Renal cortex interstitium (tissue), 11 donors: ENCODE data around the gene SLC7A1. TPM values are rescaled to one million over a fixed set of nuclear protein-coding genes. Genes with fewer than 3 reads are reported as not detected.
A peak's percentile ranks its signal among the peaks of the same experiment; 100 is the strongest.

Experiments
- DNase-seq, 11 donors: peaks; one replicate each; pipeline ENCODE4 v3.0.0-alpha.2; 2013; ENCODE audit warnings: low read depth in 9 of 11, low spot score in 4 of 11; ENCODE audit errors: extremely low read depth in 1 of 11
- polyA plus RNA-seq, 3 donors: library from polyadenylated mRNA; unstranded; fragments of 120-200 nt; gene quantifications; one replicate each; pipeline ENCODE4 v1.2.1, GENCODE V29; 2013; ENCODE audit not compliant: insufficient read length in 3 of 3

Gene SLC7A1
- polyA plus RNA-seq, 3 donors, result 13.9 to 30.0 (median 14.8) TPM

GRCh38 chr13:29522044-29522685, 73.3 kb downstream of the SLC7A1 start:
- no peak for DNase-seq

DNA sequence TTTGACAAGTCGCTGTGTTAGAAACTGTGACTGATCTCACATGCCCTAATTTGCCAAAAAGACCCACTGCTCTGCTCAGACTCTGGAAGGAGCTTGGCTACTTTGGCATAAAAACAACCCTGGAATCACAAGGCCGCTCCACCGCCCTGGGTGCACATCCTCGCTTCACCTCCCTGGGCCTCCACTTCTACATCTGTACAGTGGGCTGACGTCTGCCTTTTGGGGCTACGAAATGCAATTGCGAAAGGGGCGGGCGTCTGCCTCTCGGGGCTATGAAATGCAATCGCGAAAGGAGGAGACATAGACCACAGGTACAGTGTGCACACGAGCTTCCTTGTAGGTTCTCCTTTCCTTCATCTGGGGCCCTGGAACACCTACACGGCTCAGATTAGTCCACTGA, 74.2 kb downstream of the SLC7A1 start:
- no peak for DNase-seq

- no peak for DNase-seq
These were observed 74.8 kb downstream of the SLC7A1 start for GRCh38 chr13:29520671-29521070.

DNA sequence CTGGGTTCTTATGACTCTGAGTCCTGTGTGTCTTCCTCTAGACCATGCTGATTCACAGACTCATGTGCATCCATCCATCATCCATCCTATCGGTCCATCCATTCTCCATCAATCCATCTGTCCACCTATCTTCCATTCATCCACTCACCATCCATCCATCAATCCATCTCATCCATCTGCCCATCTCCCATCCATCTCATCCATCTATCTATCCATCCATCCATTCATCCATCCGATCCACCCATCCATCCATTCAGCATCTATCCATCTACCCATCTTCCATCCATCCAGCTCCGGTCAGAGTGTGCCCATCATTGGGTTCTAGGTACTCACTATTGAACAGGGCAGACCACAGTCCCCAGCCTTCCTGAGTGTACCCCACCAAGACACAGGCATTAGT, 75.6 kb downstream of the SLC7A1 start:
- no peak for DNase-seq

- DNase-seq, result no peak
These were observed 78.6 kb downstream of the SLC7A1 start for GRCh38 chr13:29516880-29517279.

DNA sequence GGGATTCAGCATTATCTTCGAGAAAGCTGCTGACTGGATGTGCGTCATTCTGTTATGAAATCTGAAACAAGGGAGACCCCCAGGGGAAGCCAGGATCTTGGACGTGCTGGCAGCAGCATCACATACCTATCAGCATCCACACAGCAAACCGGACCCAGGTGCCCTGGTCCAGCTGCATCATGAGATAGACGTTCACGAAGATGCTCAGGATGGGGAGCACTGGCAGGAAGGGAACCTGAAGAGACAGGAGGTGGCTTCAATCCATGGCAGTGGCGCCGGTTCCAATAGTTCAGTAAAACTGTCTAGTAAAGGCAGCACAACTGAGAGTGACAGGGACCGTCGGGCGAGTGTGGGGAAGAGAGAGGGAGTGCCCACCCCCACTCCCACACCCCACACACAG, 79.5 kb downstream of the SLC7A1 start:
- no peak for DNase-seq

DNA sequence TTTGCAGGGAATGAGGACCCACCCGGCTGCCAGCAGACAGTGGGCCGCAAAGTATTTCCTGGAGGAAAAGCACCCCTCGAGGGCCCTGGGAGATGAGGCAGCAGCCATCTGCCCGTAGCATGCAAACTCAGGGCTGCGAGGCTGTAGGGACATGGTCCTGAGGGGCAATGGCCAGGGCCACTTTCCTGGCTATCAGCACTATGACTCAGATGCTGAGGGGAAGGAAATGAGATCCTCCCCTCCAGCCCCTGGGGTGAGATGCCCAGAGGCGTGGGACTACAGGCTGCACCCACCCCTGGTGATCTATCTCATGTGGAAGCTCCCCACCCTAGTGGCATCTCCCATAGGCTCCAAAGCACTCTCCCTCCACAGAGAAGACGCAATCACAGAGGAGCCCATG, 80.1 kb downstream of the SLC7A1 start:
- DNase-seq, result no peak

- DNase-seq, result no peak
These were observed 80.7 kb downstream of the SLC7A1 start for GRCh38 chr13:29514720-29515310.

GRCh38 chr13:29513981-29514719, 81.3 kb downstream of the SLC7A1 start:
- no peak for DNase-seq

- DNase-seq, result no peak
These were observed 82.2 kb downstream of the SLC7A1 start for GRCh38 chr13:29513002-29513980.

GRCh38 chr13:29511980-29512379, 83.5 kb downstream of the SLC7A1 start:
- no peak for DNase-seq

DNA sequence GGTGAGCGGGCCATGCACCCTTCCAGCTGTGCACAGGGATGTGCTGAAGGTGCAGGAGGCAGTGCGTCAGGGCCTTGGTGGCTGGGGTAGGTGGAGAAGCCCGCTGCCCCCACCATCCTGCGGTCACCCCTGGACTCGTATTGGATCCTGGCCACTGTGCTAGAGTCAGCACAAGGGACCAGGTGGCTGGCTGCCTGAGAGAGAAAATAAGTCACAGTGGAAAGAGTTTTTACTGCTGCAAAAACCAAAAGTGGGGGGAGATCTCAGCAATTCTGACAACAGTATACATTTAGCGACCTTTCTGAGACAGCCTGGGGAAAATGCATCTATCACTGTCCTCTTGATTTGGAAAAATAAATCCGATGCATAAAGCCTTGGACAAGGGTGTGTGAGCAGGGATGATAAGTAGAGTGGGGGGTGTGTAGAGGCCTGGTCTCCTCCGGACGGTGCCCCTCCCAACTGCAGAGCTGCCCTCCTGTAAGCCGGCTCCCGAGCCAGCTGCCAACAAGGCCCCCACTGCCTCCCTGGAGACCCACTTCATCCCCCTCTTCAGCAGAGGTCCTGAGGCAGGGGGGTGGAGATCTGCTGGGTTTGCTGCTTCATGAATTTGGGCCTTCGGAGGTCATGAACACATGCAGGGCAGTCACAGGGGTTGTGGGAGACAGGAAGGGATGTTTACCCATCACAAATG, 84.2 kb downstream of the SLC7A1 start:
- DNase-seq, result no peak

GRCh38 chr13:29510651-29511084, 84.8 kb downstream of the SLC7A1 start:
- DNase-seq, result no peak

- no peak for DNase-seq
These were observed 85.4 kb downstream of the SLC7A1 start for GRCh38 chr13:29509999-29510589.

DNA sequence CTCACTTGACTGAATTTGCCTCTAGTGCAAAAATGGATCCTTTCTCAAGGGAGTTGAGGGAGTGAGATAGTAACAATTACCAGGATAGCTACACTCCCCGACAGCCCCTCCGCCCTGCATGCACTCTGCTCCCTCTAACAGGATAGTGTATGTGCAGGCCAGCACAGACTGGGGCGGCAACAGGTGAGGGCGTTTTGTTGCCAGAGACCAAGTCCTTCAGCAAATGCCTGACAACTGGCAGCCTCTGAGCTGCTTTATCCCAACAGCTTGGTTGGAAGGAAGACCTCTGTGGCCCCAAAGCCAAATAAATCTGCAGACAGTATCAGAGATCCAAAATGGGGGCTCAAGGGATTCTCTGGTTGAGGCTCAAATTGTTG, 86.6 kb downstream of the SLC7A1 start:
- no peak for DNase-seq

- peak; percentile 60 to 87 (median 80) for DNase-seq
These were observed 87.2 kb downstream of the SLC7A1 start for GRCh38 chr13:29508130-29508875.

DNA sequence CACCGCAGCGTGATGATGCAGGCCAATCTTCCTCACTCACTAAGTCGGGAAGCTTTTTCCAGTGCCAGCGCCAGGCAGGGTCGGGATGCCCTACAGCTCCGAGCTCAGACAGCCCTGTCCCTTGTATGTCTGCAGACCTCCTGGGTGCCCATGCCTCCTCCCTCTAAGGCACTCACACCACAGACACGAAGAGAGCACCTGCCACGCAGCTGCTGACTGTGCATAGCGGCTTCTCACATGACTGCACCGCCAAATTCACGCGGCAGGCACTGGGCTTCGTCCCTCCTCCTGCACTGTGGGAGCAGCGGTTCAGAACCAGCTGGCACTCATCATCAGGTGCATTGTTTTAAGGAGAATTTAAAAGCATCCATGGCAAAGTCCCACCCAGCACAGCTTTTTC, 88.1 kb downstream of the SLC7A1 start:
- peak in 1 of 11 donors; percentile 29 for DNase-seq

GRCh38 chr13:29505950-29506349, 89.5 kb downstream of the SLC7A1 start:
- no peak for DNase-seq
